ENCODE measurements around the gene TGFA.

Gene TGFA

DNA sequence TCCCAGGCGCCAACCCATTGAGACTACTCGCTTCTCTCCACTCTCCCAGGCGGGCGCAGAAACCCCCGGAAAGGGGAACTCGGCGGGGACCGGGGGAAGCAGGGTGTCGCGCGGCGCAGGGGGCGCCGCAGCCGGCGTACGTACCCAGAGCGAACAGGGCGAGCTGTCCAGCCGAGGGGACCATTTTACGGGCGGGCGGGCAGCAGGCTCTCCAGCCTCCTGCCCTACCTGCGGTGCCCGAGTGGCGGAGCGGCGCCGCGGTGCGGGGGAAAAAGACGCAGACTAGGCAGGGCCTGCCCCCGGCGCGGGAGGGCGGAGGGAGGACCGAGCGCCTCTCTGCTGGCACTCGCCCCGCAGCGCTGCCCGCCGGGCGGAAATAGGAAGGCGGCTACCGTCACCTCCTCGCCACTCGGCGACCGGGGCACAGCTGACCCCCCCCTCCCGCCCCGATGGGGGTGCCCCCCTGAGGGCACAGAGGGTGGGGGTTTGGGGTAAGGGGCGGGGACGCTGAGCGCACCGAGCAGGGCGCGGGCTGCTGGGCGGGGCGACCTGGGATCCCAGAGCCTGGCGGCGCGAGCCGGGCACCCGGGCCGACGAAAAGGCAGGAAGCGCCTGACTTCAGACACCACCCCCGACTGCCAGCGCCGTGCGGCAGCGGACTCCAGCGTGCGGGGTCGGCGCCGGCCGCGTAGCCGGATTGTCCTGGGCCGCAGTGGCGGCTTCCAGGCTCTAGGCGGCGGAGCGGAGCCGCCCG, at the start of gene TGFA:
Gene TGFA, minus strand, starts transcription at position 243 of the 754 bp plus-strand sequence. Its CDS starts 59 bp downstream, at position 184.
- H3K27ac ChIP-seq, result no peak within 1 kb of the TSS
- H3K36me3 ChIP-seq, result no peaks in the 10 kb centered on the region
- H4K20me1 ChIP-seq, result peaks cover 15% of the 10 kb centered on the region
- H3K9me3 ChIP-seq, result no peaks in the 10 kb centered on the region
- H3K4me3 ChIP-seq, result peak within 1 kb of the TSS; percentile 74
- peak within 1 kb of the TSS; percentile 62; the same call in 1 of the 2 replicates for H3K9ac ChIP-seq
- H3K4me2 ChIP-seq, result peak within 1 kb of the TSS; percentile 91
- TF ChIP-seq Cebpa-rat (IDR thresholded peaks at IDR 0.05), result no peak
- peaks cover 48% of the 10 kb centered on the region for H3K27me3 ChIP-seq
- H3K4me1 ChIP-seq, result peaks cover 53% of the 10 kb centered on the region

DNA sequence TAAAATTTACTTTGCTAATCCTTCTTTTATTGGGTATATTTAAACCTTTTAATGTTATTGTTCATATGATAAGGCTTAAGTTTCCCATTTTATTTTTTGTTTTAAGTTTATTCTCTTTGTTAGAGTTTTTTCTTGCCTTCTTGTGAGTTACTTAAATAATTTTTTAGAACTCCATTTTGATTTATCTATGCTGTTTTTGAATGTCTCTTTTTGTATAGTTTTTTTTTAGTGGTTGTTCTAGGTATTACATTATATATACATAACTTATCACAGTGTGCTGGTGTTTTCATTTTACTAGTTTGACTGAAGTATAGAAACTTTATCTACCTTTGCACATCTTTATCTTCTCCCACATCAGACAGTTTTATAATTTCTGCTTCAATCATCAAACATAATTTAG, 49.4 kb upstream of the TGFA start:
- no peak for TF ChIP-seq Cebpa-rat (IDR thresholded peaks at IDR 0.05)
- Histone ChIP-seq H3K9ac (no peak overlapping the region), H3K4me1 (peaks cover 19% of the 10 kb centered on the region), H3K27me3 (no peaks in the 10 kb centered on the region), H3K27ac (peak overlapping the region; percentile 45; the same call in 1 of the 2 replicates), H3K4me3 (no peak overlapping the region), H3K4me2 (peak overlapping the region; percentile 44), H3K36me3 (no peaks in the 10 kb centered on the region), H4K20me1 (no peaks in the 10 kb centered on the region), H3K9me3 (peaks cover 8% of the 10 kb centered on the region)

- no peak overlapping the region for H3K9ac ChIP-seq
- H3K4me1 ChIP-seq, result peaks cover 15% of the 10 kb centered on the region
- no peaks in the 10 kb centered on the region for H4K20me1 ChIP-seq
- H3K27me3 ChIP-seq, result no peaks in the 10 kb centered on the region
- TF ChIP-seq Cebpa-rat (IDR thresholded peaks at IDR 0.05), result no peak
- H3K27ac ChIP-seq, result no peak overlapping the region
- no peak overlapping the region for H3K4me3 ChIP-seq
- no peak overlapping the region for H3K4me2 ChIP-seq
- peaks cover 9% of the 10 kb centered on the region; the same call in 1 of the 2 replicates for H3K9me3 ChIP-seq
- H3K36me3 ChIP-seq, result no peaks in the 10 kb centered on the region
Observed at GRCh38 chr2:70598197-70598596, 44.6 kb upstream of the TGFA start.

DNA sequence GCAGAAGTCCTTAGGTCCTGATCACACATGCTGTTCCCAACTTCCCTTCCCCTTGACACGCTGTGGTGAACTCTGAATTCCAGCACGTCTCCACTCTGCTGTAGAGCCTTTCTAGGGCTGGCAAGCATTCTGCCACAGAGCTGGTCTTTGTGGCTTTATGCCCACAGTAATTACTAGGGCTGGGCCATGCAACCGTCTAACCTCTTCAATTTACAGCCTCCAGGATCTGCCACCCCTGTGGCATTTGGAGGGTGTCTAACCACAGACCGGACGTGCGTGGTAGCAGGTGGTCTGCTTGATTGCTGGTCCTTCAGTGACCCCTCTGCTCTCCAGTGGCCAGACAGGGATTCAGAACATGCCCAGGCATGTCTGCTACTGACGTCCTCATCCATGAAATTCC, 43.1 kb upstream of the TGFA start:
- Histone ChIP-seq H3K4me2 (peak overlapping the region; percentile 21), H3K9me3 (peaks cover 9% of the 10 kb centered on the region; the same call in 1 of the 2 replicates), H3K27me3 (no peaks in the 10 kb centered on the region), H3K27ac (no peak overlapping the region), H3K4me1 (peaks cover 10% of the 10 kb centered on the region), H3K36me3 (no peaks in the 10 kb centered on the region), H3K4me3 (no peak overlapping the region), H4K20me1 (no peaks in the 10 kb centered on the region), H3K9ac (no peak overlapping the region)
- no peak for TF ChIP-seq Cebpa-rat (IDR thresholded peaks at IDR 0.05)

- Histone ChIP-seq H3K4me2 (peak overlapping the region; percentile 21), H4K20me1 (no peaks in the 10 kb centered on the region), H3K27ac (no peak overlapping the region), H3K9me3 (peaks cover 9% of the 10 kb centered on the region; the same call in 1 of the 2 replicates), H3K36me3 (no peaks in the 10 kb centered on the region), H3K4me1 (peaks cover 10% of the 10 kb centered on the region), H3K4me3 (no peak overlapping the region), H3K27me3 (no peaks in the 10 kb centered on the region), H3K9ac (no peak overlapping the region)
- no peak for TF ChIP-seq Cebpa-rat (IDR thresholded peaks at IDR 0.05)
Observed at GRCh38 chr2:70596293-70596692, 42.7 kb upstream of the TGFA start.

- H3K27me3 ChIP-seq, result no peaks in the 10 kb centered on the region
- H4K20me1 ChIP-seq, result no peaks in the 10 kb centered on the region
- no peak for TF ChIP-seq Cebpa-rat (IDR thresholded peaks at IDR 0.05)
- H3K4me2 ChIP-seq, result no peak overlapping the region
- no peaks in the 10 kb centered on the region for H3K9me3 ChIP-seq
- no peak overlapping the region for H3K4me3 ChIP-seq
- H3K27ac ChIP-seq, result no peak overlapping the region
- no peak overlapping the region for H3K9ac ChIP-seq
- H3K4me1 ChIP-seq, result peaks cover 19% of the 10 kb centered on the region
- H3K36me3 ChIP-seq, result no peaks in the 10 kb centered on the region
Observed at GRCh38 chr2:70583091-70583490, 29.5 kb upstream of the TGFA start.

GRCh38 chr2:70580352-70580751, 26.7 kb upstream of the TGFA start:
- Histone ChIP-seq H3K27me3 (no peaks in the 10 kb centered on the region), H3K9me3 (0 out of 2 replicates have a peak, but pooled peaks cover 4% of the 10 kb centered on the region), H3K36me3 (no peaks in the 10 kb centered on the region), H4K20me1 (no peaks in the 10 kb centered on the region), H3K4me3 (no peak overlapping the region), H3K4me2 (peak overlapping the region; percentile 52), H3K9ac (no peak overlapping the region), H3K27ac (no peak overlapping the region), H3K4me1 (peaks cover 20% of the 10 kb centered on the region)
- no peak for TF ChIP-seq Cebpa-rat (IDR thresholded peaks at IDR 0.05)

DNA sequence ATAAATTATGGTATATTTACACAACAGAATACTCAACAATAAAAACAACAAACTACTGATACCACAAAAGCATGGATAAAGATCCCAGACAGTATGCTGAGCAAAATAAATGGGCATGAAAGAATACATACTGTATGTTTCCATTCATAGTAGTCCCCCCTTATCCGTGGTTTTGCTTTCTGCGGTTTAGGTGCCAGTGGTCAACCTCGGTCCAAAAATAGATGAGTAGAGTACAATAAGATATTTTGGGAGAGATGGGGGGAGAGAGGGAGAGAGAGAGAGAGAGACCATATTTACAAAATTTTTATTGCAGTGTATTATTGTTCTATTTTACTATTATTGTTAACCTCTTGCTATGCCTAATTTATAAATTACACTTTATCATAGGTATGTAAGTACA, 21.0 kb upstream of the TGFA start:
- no peaks in the 10 kb centered on the region for H3K36me3 ChIP-seq
- no peaks in the 10 kb centered on the region for H3K27me3 ChIP-seq
- peak overlapping the region; percentile 65 for H3K4me2 ChIP-seq
- H3K9ac ChIP-seq, result no peak overlapping the region
- H3K4me3 ChIP-seq, result no peak overlapping the region
- 0 out of 2 replicates have a peak, but pooled peaks cover 4% of the 10 kb centered on the region for H3K9me3 ChIP-seq
- no peak for TF ChIP-seq Cebpa-rat (IDR thresholded peaks at IDR 0.05)
- H4K20me1 ChIP-seq, result no peaks in the 10 kb centered on the region
- peaks cover 37% of the 10 kb centered on the region for H3K4me1 ChIP-seq
- no peak overlapping the region for H3K27ac ChIP-seq

DNA sequence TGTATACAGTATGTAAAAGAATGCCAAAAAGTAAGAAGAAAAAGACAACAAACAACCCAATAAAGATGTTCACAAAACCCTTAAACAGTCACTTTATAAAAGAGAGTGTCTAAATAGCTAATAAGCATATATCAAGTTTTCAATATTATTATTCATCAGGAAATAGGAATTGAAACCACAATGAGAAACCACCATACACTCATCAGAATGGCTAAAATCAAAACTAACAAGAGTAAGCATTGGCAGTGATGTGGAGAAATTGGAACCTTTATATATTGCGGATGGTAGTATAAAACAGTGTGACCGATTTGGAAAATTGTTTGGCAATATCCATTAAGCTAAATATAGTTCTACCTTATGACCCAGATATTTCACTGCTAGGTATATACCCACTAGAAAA, 20.5 kb upstream of the TGFA start:
- Histone ChIP-seq H3K27me3 (no peaks in the 10 kb centered on the region), H3K9me3 (0 out of 2 replicates have a peak, but pooled peaks cover 4% of the 10 kb centered on the region), H4K20me1 (no peaks in the 10 kb centered on the region), H3K36me3 (no peaks in the 10 kb centered on the region), H3K4me1 (peaks cover 37% of the 10 kb centered on the region), H3K27ac (no peak overlapping the region), H3K4me2 (peak overlapping the region; percentile 65), H3K4me3 (no peak overlapping the region), H3K9ac (no peak overlapping the region)
- TF ChIP-seq Cebpa-rat (IDR thresholded peaks at IDR 0.05), result no peak

DNA sequence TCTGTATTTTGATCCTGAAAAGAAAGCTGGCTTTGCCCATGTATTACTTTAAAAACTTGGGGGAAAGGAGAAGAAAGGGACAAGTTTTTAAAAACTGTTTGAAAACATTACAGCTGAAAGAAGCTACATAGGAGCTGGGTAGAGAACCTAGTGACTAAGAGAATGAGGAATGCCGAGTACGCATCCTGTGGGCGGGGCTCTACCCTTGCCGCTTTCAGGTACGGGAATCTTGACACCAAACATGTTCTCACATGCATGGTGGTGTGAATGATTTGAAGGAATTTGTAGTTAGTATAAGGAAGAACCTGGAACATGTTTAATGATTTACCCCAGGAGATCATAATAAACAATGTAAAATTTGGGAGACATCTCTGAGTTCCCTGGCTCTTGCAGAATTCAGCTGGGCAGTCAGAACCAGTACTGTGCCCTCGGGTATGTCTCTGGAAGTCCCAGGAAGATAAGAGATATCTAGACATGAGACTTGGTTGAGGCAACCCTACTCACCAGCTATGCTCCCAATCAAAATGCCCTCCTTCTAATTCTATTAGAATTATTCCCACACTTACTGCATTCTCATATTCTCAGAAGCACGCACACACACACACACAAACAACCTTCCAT, 16.5 kb upstream of the TGFA start:
- H3K4me1 ChIP-seq, result peaks cover 35% of the 10 kb centered on the region
- H3K27me3 ChIP-seq, result no peaks in the 10 kb centered on the region
- H3K27ac ChIP-seq, result no peak overlapping the region
- no peaks in the 10 kb centered on the region for H4K20me1 ChIP-seq
- no peaks in the 10 kb centered on the region for H3K9me3 ChIP-seq
- no peak overlapping the region for H3K9ac ChIP-seq
- no peak for TF ChIP-seq Cebpa-rat (IDR thresholded peaks at IDR 0.05)
- H3K4me3 ChIP-seq, result no peak overlapping the region
- H3K4me2 ChIP-seq, result no peak overlapping the region
- no peaks in the 10 kb centered on the region for H3K36me3 ChIP-seq

All from BLaER1 (cell line).